Colonic mucosa (tissue), 4 donors: ENCODE results near the gene YBX3. TPM values are rescaled to one million over a fixed set of nuclear protein-coding genes. Genes with fewer than 3 reads are reported as not detected.
A peak's percentile ranks its signal among the peaks of the same experiment; 100 is the strongest.

Source experiments
- DNase-seq: peaks from one replicate; pipeline ENCODE4 v3.0.0-alpha.2; 2020
- H3K27ac ChIP-seq: fragments of 200-600 bp; one replicate; pipeline ENCODE4 v1.8.0; 2021
- H3K27me3 ChIP-seq: fragments of 200-600 bp; one replicate; pipeline ENCODE4 v1.8.0; 2021
- H3K36me3 ChIP-seq: fragments of 200-600 bp; one replicate; pipeline ENCODE4 v1.8.0; 2021
- H3K4me1 ChIP-seq: fragments of 200-600 bp; one replicate; pipeline ENCODE4 v1.8.0; 2021; ENCODE audit warnings: mild to moderate bottlenecking
- H3K4me3 ChIP-seq: fragments of 200-600 bp; one replicate; pipeline ENCODE4 v1.8.0; 2021
- H3K9ac ChIP-seq, 2 donors: one replicate each; pipeline ENCODE4 v1.7.0; 2013; ENCODE audit warnings: control low read depth in 2 of 2, low read depth in 2 of 2, low read length in 2 of 2
- H3K9me3 ChIP-seq: fragments of 200-600 bp; one replicate; pipeline ENCODE4 v1.8.0; 2021
- CTCF ChIP-seq: fragments of 200-600 bp; IDR thresholded peaks from one replicate; pipeline ENCODE4 v1.8.0; 2022; ENCODE audit warnings: antibody characterized with exemption, mild to moderate bottlenecking
- intact Hi-C: fragments of 100-400 bp; cut with DNase I; formaldehyde crosslinking; loops from one replicate; pipeline ENCODE4 v1.14.1; 2022
- total RNA-seq, 2 donors: library from RNA; stranded (reverse); fragmentation: NEBNext Ultra II Directional in 1 of 2; extraction: Animal tissue kit (Norgen Biotek cat#: 25700) in 1 of 2; gene quantifications; one replicate each; pipeline ENCODE4 v1.2.1, GENCODE V29; 2021
- donor health status: healthy.
- donor health status: DM: no; HTN: no; CAD: no.
- donor health status: DM: no; HTN: no; CAD: no.

YBX3 gene
- total RNA-seq, 2 donors from 2014 or later = 162 to 166 TPM

- peak; percentile 90 for DNase-seq
- Histone ChIP-seq H3K27ac (peak within 1 kb of the TSS; percentile 86), H3K4me1 (no peaks in the 10 kb centered on the region), H3K36me3 (no peaks in the 10 kb centered on the region), H3K27me3 (no peaks in the 10 kb centered on the region), H3K9me3 (no peaks in the 10 kb centered on the region), H3K4me3 (peak within 1 kb of the TSS; percentile 41), H3K9ac (peak within 1 kb of the TSS; percentile 44 to 80)
- TF ChIP-seq CTCF = peak; percentile 88
- intact Hi-C loops = loop anchor here (5.0 to 10.0 kb wide), 3 partner anchors 57 to 439 kb away; no protein-coding TSS in a partner anchor
Measured at GRCh38 chr12:10673659-10674384, 49.3 kb downstream of the YBX3 start, which contains the start of gene STYK1. Gene STYK1 (minus strand): TSS chr12:10674052. CDS start chr12:10634618, 39,434 bp downstream.

- H3K4me1 ChIP-seq = no peaks in the 10 kb centered on the region
- peak overlapping the region; percentile 41 for H3K4me3 ChIP-seq
- peak overlapping the region; percentile 42 to 80 for H3K9ac ChIP-seq
- no peaks in the 10 kb centered on the region for H3K36me3 ChIP-seq
- no peak for TF ChIP-seq CTCF
- peak overlapping the region; percentile 86 for H3K27ac ChIP-seq
- no peaks in the 10 kb centered on the region for H3K27me3 ChIP-seq
- intact Hi-C loops = loop anchor here (5.0 to 10.0 kb wide), 3 partner anchors 55 to 438 kb away; no protein-coding TSS in a partner anchor
- peak; percentile 78 for DNase-seq
- H3K9me3 ChIP-seq = no peaks in the 10 kb centered on the region
Measured at GRCh38 chr12:10672231-10672868, 50.8 kb downstream of the YBX3 start.

- no peaks in the 10 kb centered on the region for H3K27me3 ChIP-seq
- no peak overlapping the region for H3K9ac ChIP-seq
- no peak overlapping the region for H3K4me3 ChIP-seq
- H3K4me1 ChIP-seq = no peaks in the 10 kb centered on the region
- H3K27ac ChIP-seq = no peak overlapping the region
- intact Hi-C loops = no loop called here
- no peaks in the 10 kb centered on the region for H3K36me3 ChIP-seq
- DNase-seq = no peak
- no peak for TF ChIP-seq CTCF
- H3K9me3 ChIP-seq = no peaks in the 10 kb centered on the region
Measured at GRCh38 chr12:10669533-10669932, 53.6 kb downstream of the YBX3 start.

- H3K4me3 ChIP-seq = no peak overlapping the region
- no peak for DNase-seq
- no peaks in the 10 kb centered on the region for H3K36me3 ChIP-seq
- no peak for TF ChIP-seq CTCF
- H3K9ac ChIP-seq = no peak overlapping the region
- no peaks in the 10 kb centered on the region for H3K27me3 ChIP-seq
- H3K9me3 ChIP-seq = no peaks in the 10 kb centered on the region
- intact Hi-C loops = no loop called here
- no peak overlapping the region for H3K27ac ChIP-seq
- H3K4me1 ChIP-seq = no peaks in the 10 kb centered on the region
Measured at GRCh38 chr12:10668526-10668925, 54.6 kb downstream of the YBX3 start.

GRCh38 chr12:10667581-10667980, 55.5 kb downstream of the YBX3 start:
- Histone ChIP-seq H3K36me3 (no peaks in the 10 kb centered on the region), H3K27me3 (no peaks in the 10 kb centered on the region), H3K4me3 (no peak overlapping the region), H3K9me3 (no peaks in the 10 kb centered on the region), H3K4me1 (no peaks in the 10 kb centered on the region), H3K9ac (no peak overlapping the region), H3K27ac (no peak overlapping the region)
- no peak for DNase-seq
- intact Hi-C loops = no loop called here
- no peak for TF ChIP-seq CTCF
